Measurements from ENCODE around the gene SPRY1. TPM values are rescaled to one million over a fixed set of nuclear protein-coding genes. Genes with fewer than 3 reads are reported as not detected.

Gene SPRY1, protein sequence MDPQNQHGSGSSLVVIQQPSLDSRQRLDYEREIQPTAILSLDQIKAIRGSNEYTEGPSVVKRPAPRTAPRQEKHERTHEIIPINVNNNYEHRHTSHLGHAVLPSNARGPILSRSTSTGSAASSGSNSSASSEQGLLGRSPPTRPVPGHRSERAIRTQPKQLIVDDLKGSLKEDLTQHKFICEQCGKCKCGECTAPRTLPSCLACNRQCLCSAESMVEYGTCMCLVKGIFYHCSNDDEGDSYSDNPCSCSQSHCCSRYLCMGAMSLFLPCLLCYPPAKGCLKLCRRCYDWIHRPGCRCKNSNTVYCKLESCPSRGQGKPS
- 100 to 1,000 TPM; 168 to 308 (median 256) TPM for total RNA-seq

DNA sequence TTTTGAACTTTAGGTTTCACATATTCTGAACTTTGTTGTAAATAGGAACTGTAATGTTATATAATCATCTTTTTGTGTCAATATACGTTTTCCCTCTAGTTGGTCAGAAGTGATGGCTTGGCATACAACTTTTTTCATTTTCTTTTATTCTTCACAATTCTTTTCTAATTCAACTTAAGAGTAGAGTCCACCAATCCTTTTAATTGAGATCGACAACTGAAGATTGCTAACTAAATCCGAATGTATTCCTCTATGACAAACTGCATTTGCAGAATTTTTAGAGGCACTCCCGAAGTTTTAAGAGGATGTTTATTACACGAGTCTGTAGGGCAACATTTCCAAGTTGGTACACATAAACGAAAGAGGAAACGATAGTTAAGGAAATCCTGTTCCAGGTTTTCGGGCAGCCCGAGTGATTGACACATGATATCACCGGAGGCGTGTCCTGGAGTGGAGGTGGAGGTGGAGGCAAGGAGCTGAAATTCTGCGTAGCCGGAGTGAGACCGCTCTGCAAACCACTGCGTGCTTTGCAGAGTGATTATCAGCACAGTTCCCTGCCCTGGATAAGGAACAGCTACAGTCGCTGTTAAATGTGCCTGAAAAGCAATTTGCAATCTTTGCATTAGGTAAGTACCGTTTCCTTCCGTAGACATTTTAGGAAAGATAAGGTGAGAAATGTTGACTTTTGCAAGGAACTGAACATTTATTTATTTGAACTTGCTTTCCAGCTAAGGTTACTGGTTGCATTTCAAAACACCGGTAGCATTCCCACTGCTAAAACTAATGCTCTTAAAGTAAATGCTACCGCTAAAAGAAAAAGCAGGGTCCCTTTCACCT lies at the start of gene SPRY1:
Gene SPRY1, plus strand, starts transcription at position 489 of the 837 bp plus-strand sequence. CDS start 4,797 bp downstream, outside the sequence.
- ATAC-seq (ENCODE audit: low FRiP score), result peak; percentile 83
- peak; percentile 66 for DNase-seq (ENCODE audit: low spot score)
- TF ChIP-seq, protein P1, sequence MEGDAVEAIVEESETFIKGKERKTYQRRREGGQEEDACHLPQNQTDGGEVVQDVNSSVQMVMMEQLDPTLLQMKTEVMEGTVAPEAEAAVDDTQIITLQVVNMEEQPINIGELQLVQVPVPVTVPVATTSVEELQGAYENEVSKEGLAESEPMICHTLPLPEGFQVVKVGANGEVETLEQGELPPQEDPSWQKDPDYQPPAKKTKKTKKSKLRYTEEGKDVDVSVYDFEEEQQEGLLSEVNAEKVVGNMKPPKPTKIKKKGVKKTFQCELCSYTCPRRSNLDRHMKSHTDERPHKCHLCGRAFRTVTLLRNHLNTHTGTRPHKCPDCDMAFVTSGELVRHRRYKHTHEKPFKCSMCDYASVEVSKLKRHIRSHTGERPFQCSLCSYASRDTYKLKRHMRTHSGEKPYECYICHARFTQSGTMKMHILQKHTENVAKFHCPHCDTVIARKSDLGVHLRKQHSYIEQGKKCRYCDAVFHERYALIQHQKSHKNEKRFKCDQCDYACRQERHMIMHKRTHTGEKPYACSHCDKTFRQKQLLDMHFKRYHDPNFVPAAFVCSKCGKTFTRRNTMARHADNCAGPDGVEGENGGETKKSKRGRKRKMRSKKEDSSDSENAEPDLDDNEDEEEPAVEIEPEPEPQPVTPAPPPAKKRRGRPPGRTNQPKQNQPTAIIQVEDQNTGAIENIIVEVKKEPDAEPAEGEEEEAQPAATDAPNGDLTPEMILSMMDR (IDR thresholded peaks at IDR 0.05), result no peak

DNA sequence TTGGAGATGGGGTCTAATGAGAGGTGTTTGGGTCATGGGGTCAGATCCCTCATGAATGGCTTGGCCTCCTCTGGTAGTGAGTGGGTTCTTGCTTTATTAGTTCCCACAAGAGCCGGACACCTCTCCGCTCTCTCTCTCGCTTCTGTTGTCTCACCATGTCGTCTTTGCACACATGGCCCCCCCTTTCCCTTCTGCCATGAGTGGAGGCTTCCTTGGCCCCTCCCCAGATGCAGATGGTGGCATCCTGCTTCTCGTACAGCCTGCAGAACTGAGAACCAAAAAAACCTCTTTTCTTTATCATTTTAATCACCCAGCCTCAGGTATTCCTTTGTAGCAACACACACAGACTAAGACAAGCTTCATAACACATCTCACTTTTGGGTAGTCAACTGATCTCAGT lies 49.6 kb upstream of the SPRY1 start:
- no peak for ATAC-seq (ENCODE audit: low FRiP score)
- TF ChIP-seq, protein P1 (IDR thresholded peaks at IDR 0.05), result no peak

DNA sequence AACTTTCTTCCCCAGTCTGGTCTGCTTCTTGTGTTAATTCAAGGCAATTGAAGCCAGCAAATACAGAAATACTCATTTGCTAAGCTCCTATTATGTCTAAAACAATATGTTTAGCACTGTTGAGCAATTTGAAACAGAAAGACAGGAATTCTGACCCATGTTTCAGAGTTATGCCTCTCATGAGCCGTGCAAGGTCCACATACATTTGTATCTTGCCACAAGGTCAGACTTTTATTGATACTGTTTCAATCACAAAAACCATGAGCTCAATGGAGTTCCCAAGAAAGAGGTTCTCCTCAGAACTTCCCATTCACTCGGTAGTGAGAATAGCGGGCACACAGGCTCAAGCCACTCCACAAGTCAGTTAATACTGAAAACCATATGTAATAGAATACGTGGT lies 47.6 kb upstream of the SPRY1 start:
- no peak for DNase-seq (ENCODE audit: low spot score)
- no peak for ATAC-seq (ENCODE audit: low FRiP score)
- TF ChIP-seq, protein P1 (IDR thresholded peaks at IDR 0.05), result no peak

More for the DNA sequence above, 49.6 kb upstream of the SPRY1 start:
- no peak for DNase-seq (ENCODE audit: low spot score)

DNA sequence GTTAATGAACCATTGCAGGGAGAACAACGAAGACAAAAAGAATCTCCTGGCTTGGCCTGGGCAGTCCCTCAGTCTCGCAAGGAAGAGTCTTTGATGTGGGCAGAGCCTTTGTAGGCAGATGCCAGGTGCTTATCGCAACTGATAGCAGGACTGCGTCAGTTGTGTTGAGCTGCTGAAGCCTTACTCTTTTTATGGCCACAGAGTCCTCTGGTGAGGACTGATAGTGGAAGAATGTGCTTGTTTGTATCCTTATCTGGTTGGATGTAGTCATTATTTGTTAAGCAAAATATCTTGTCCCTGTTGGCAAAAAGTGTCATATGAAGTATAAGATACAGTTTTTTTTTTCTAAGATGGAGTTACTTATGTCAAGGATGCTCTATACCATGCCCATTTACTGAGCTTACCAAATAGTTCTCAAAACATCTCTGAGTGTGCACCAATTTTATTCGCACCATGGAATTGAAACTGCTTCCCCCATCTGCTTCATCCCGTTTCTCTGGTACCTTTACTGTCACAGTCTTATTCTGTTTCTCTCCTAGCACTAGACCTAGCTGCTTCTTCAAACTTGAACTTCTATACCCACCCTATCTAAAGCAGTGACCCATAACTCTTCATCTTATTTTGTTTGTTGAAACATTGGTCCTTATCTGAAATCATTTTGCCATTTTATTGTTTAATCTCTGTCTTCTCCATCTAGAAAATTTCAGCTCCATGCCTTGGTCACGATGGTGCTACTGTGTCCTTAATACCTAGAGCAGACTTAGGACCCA lies 47.0 kb upstream of the SPRY1 start:
- DNase-seq (ENCODE audit: low spot score) (no peak), ATAC-seq (ENCODE audit: low FRiP score) (no peak)
- TF ChIP-seq, protein P1 (IDR thresholded peaks at IDR 0.05), result no peak

DNA sequence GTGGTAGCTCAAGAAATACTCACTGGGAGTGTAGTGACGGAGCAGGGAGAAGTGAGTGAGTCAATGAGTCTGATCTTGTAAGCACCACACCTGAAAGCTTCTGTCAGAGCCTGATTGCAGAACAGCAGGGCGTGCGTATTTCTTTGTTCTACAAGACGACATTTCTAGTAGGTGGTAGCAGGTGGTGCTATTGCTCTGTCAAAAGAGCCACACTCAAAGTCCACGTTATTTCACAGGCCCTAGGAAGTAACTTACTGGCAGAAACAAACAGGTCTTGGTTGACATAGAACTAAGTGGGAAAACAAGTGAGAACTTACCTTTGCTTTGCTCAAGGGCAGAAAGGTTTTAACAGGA lies 46.4 kb upstream of the SPRY1 start:
- TF ChIP-seq, protein P1 (IDR thresholded peaks at IDR 0.05), result no peak
- DNase-seq (ENCODE audit: low spot score) (no peak), ATAC-seq (ENCODE audit: low FRiP score) (no peak)

DNA sequence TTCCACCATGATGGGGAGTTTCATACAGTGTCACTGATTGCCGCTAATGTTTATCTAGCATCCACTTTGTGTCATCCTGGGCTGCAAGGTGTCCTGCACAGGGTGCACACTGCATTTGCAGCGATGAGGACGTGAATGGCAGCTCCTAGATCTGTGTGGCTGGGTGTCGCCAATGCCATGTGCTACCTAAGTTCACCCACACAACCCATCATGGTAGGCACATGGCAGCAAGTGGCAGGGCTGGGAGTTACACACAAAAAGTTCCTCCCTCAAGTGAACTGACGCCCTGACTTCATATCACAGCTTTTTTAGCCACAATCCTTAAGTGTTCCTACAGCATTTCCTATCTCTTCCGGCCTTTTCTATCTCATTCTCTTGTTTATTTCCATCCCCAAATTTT lies 45.9 kb upstream of the SPRY1 start:
- no peak for ATAC-seq (ENCODE audit: low FRiP score)
- TF ChIP-seq, protein P1 (IDR thresholded peaks at IDR 0.05), result no peak

More for the DNA sequence above, 45.9 kb upstream of the SPRY1 start:
- DNase-seq (ENCODE audit: low spot score), result no peak
